H1 (cell line): ENCODE results near the gene AMIGO2. TPM values are rescaled to one million over a fixed set of nuclear protein-coding genes. Genes with fewer than 3 reads are reported as not detected.

ENCODE experiments used
- CTCF ChIA-PET: fragments of 300-600 bp; sonication (Branson Sonifier 250); formaldehyde crosslinking; loops from one replicate; lab custom pipeline; 2021; ENCODE audit not compliant: partially characterized antibody; lab: Charles Lee
- POLR2A ChIA-PET: fragments of 300-600 bp; sonication (Branson Sonifier 250); formaldehyde crosslinking; loops from one replicate; lab custom pipeline; 2021; ENCODE audit warnings: inconsistent platforms; ENCODE audit not compliant: partially characterized antibody; lab: Charles Lee
- DNase-seq, 2 experiments: peaks; one replicate each; pipeline versions ENCODE4 v3.0.0 to v3.0.0-alpha.2; 2010 to 2022; ENCODE audit warnings: low spot score in 2 of 2, low read depth in 1 of 2, mixed read lengths in 1 of 2
- FAIRE-seq: peaks from 2 replicates; lab custom pipeline; 2011; peaks lifted over from hg19 to GRCh38; lab: Jason Lieb, UNC
- H2AFZ ChIP-seq: 2 replicates; pipeline ENCODE4 v1.8.1; 2012; ENCODE audit warnings: low read length, inconsistent platforms
- H2AK5ac ChIP-seq: 2 replicates; pipeline ENCODE4 v1.6.1; 2013; ENCODE audit warnings: low read depth, low read length
- H2BK120ac ChIP-seq: replicated peaks from 2 replicates; pipeline ENCODE3; 2013; ENCODE audit warnings: low read depth, low read length, inconsistent platforms
- H2BK12ac ChIP-seq: 2 replicates; pipeline ENCODE4 v1.6.1; 2013; ENCODE audit warnings: low read depth, low read length
- H2BK15ac ChIP-seq: 2 replicates; pipeline ENCODE4 v1.6.1; 2013; ENCODE audit warnings: low read length
- H2BK20ac ChIP-seq: 2 replicates; pipeline ENCODE4 v1.6.1; 2013; ENCODE audit warnings: low read length
- H2BK5ac ChIP-seq: 2 replicates; pipeline ENCODE4 v1.6.1; 2013; ENCODE audit warnings: low read depth, low read length
- H3K14ac ChIP-seq: 2 replicates; pipeline ENCODE4 v1.6.1; 2013; ENCODE audit warnings: inconsistent platforms; ENCODE audit not compliant: insufficient read length
- H3K18ac ChIP-seq: 2 replicates; pipeline ENCODE4 v1.6.1; 2013; ENCODE audit warnings: low read length; ENCODE audit errors: extremely low read depth
- H3K23ac ChIP-seq: 2 replicates; pipeline ENCODE4 v1.6.1; 2013; ENCODE audit warnings: inconsistent platforms; ENCODE audit not compliant: insufficient read length
- H3K23me2 ChIP-seq: 2 replicates; pipeline ENCODE4 v1.6.1; 2013; ENCODE audit warnings: low read depth, low read length
- H3K27ac ChIP-seq: 2 replicates; pipeline ENCODE4 v1.6.1; 2011; ENCODE audit warnings: low read depth, low read length, inconsistent platforms
- H3K27me3 ChIP-seq, 4 experiments: replicated peaks in 1 of 4; 1 replicate in 1 of 4; 2 replicates in 3 of 4; pipeline versions ENCODE4 v1.6.1 to v1.8.1; 2011 to 2013; ENCODE audit warnings: low read length in 3 of 4, mild to moderate bottlenecking in 3 of 4, inconsistent platforms in 2 of 4, mixed read lengths in 2 of 4, moderate library complexity in 1 of 4; ENCODE audit not compliant: control insufficient read depth in 3 of 4, insufficient read depth in 3 of 4; ENCODE audit errors: extremely low read depth in 1 of 4
- H3K36me3 ChIP-seq, 4 experiments: 2 replicates each; pipeline versions ENCODE4 v1.6.1 to v1.8.1; 2011 to 2013; ENCODE audit warnings: mild to moderate bottlenecking in 4 of 4, low read length in 3 of 4, moderate library complexity in 2 of 4, control low read depth in 1 of 4, inconsistent platforms in 1 of 4; ENCODE audit not compliant: insufficient read depth in 4 of 4, control insufficient read depth in 2 of 4
- H3K4ac ChIP-seq: replicated peaks from 2 replicates; pipeline ENCODE3; 2013; ENCODE audit warnings: low read length, low read depth, mixed read lengths, inconsistent platforms; ENCODE audit not compliant: insufficient read length
- H3K4me1 ChIP-seq, 4 experiments: replicated peaks in 1 of 4; 1 replicate in 1 of 4; 2 replicates in 3 of 4; pipeline versions ENCODE4 v1.6.1 to v1.8.1; 2011 to 2013; ENCODE audit warnings: low read length in 3 of 4, inconsistent platforms in 2 of 4, mixed read lengths in 1 of 4; ENCODE audit not compliant: insufficient read depth in 4 of 4, control insufficient read depth in 3 of 4
- H3K4me2 ChIP-seq, 2 experiments: 2 replicates each; pipeline versions ENCODE4 v1.6.1 to v1.8.1; 2011 to 2013; ENCODE audit warnings: low read depth in 2 of 2, low read length in 2 of 2, control low read depth in 1 of 2, inconsistent platforms in 1 of 2, mild to moderate bottlenecking in 1 of 2; ENCODE audit not compliant: insufficient read depth in 1 of 2
- H3K4me3 ChIP-seq, 4 experiments: fragments of 200-600, 300-600 bp in 1 of 4; sonication (generic), shearing (Covaris generic), sonication (Bioruptor Twin) in 1 of 4; 2 replicates each; pipeline versions ENCODE4 v1.5.1 to v1.8.1; 2011 to 2016; ENCODE audit warnings: low read length in 4 of 4, low read depth in 3 of 4, control low read depth in 2 of 4, inconsistent platforms in 2 of 4, mild to moderate bottlenecking in 2 of 4, mixed read lengths in 1 of 4, moderate library complexity in 1 of 4; ENCODE audit not compliant: insufficient read depth in 2 of 4; ENCODE audit errors: extremely low read depth in 1 of 4
- H3K56ac ChIP-seq: replicated peaks from 2 replicates; pipeline ENCODE3; 2013; ENCODE audit warnings: low read depth, mild to moderate bottlenecking, mixed read lengths, low read length, inconsistent platforms; ENCODE audit not compliant: insufficient read length
- H3K79me1 ChIP-seq: 2 replicates; pipeline ENCODE4 v1.6.1; 2013; ENCODE audit warnings: low read depth, low read length, control low read depth
- H3K79me2 ChIP-seq, 2 experiments: 2 replicates each; pipeline versions ENCODE4 v1.6.1 to v1.8.1; 2012 to 2013; ENCODE audit warnings: low read length in 2 of 2, mild to moderate bottlenecking in 2 of 2, inconsistent platforms in 1 of 2; ENCODE audit not compliant: insufficient read depth in 2 of 2, control insufficient read depth in 1 of 2
- H3K9ac ChIP-seq, 4 experiments: replicated peaks in 1 of 4; 1 replicate in 1 of 4; 2 replicates in 3 of 4; pipeline versions ENCODE4 v1.6.1 to v1.8.1; 2011 to 2013; ENCODE audit warnings: low read depth in 3 of 4, low read length in 3 of 4, control low read depth in 2 of 4, mild to moderate bottlenecking in 2 of 4, moderate library complexity in 2 of 4, inconsistent platforms in 1 of 4; ENCODE audit errors: extremely low read depth in 1 of 4
- H3K9me3 ChIP-seq, 2 experiments: 2 replicates each; pipeline versions ENCODE4 v1.6.1 to v1.8.1; 2012 to 2013; ENCODE audit warnings: mild to moderate bottlenecking in 2 of 2, moderate library complexity in 2 of 2, control low read depth in 1 of 2, inconsistent platforms in 1 of 2, low read depth in 1 of 2, low read length in 1 of 2, mixed read lengths in 1 of 2; ENCODE audit not compliant: insufficient read depth in 2 of 2
- H4K20me1 ChIP-seq, 2 experiments: replicated peaks in 1 of 2; 2 replicates each; pipeline versions ENCODE3 to v1.8.1; 2011 to 2013; ENCODE audit warnings: inconsistent platforms in 2 of 2, low read length in 2 of 2, mild to moderate bottlenecking in 1 of 2; ENCODE audit not compliant: insufficient read depth in 2 of 2, control insufficient read depth in 1 of 2
- H4K5ac ChIP-seq: 2 replicates; pipeline ENCODE4 v1.6.1; 2013; ENCODE audit warnings: low read length, low read depth, mixed read lengths, inconsistent platforms; ENCODE audit not compliant: insufficient read length
- H4K8ac ChIP-seq: 2 replicates; pipeline ENCODE4 v1.8.0; 2013; ENCODE audit warnings: mild to moderate bottlenecking, moderate library complexity, low read length, inconsistent platforms; ENCODE audit not compliant: insufficient read depth; ENCODE audit errors: extremely low read depth
- H4K91ac ChIP-seq: replicated peaks from 2 replicates; pipeline ENCODE3; 2013; ENCODE audit warnings: low read length, mixed read lengths, inconsistent platforms; ENCODE audit not compliant: insufficient read length
- CBX8 ChIP-seq: fragments of 300-800, 300-1000 bp; sonication (generic); IDR thresholded peaks from 2 replicates; pipeline ENCODE4 v1.7.1; 2016; ENCODE audit warnings: low read depth, low read length, borderline replicate concordance
- CHD1 ChIP-seq: IDR thresholded peaks from 2 replicates; pipeline ENCODE4 v1.6.1; 2012; ENCODE audit warnings: low read depth, low read length, improper control_type of control experiment
- CTBP2 ChIP-seq: IDR thresholded peaks from 2 replicates; pipeline ENCODE4 v1.7.0; 2011; ENCODE audit warnings: borderline replicate concordance, mild to moderate bottlenecking, moderate library complexity, mixed read lengths, low read length; ENCODE audit not compliant: insufficient read depth, insufficient read length
- EGR1 ChIP-seq: IDR thresholded peaks from 2 replicates; pipeline ENCODE4 v1.6.1; 2011; ENCODE audit warnings: low read depth, low read length, borderline replicate concordance
- POU5F1 ChIP-seq: IDR thresholded peaks from 2 replicates; pipeline ENCODE4 v1.6.1; 2011; ENCODE audit warnings: low read depth, mild to moderate bottlenecking, low read length, moderate library complexity
- RAD21 ChIP-seq, 2 experiments: IDR thresholded peaks in 1 of 2; conservative IDR thresholded peaks in 1 of 2; 2 replicates each; pipeline ENCODE4 v1.6.1; 2011; ENCODE audit warnings: low read depth in 2 of 2, low read length in 2 of 2, improper control_type of control experiment in 1 of 2, inconsistent platforms in 1 of 2, mild to moderate bottlenecking in 1 of 2, moderate library complexity in 1 of 2
- SRF ChIP-seq: IDR thresholded peaks from 2 replicates; pipeline ENCODE4 v1.6.1; 2011; ENCODE audit warnings: mild to moderate bottlenecking, low read depth, low read length, moderate library complexity
- USF2 ChIP-seq: IDR thresholded peaks from 2 replicates; pipeline ENCODE4 v1.6.1; 2011; ENCODE audit warnings: low read length, improper control_type of control experiment
- WGBS, 2 experiments: shearing (Covaris generic) in 1 of 2; methylation state at CpG; one replicate each; pipeline versions ENCODE4 v1.1.6 to v1.1.7; 2013 to 2015; ENCODE audit warnings: low lambda C conversion rate in 2 of 2, mixed read lengths in 2 of 2, inconsistent platforms in 1 of 2, low coverage in 1 of 2, missing lambda C conversion rate in 1 of 2; ENCODE audit not compliant: insufficient replicate concordance in 2 of 2, insufficient coverage in 1 of 2, insufficient read length in 1 of 2; ENCODE audit errors: extremely low coverage in 1 of 2, missing lambda C conversion rate in 1 of 2; 5-methylcytosine and 5-hydroxymethylcytosine counted together
- polyA plus RNA-seq, 7 experiments: library from polyadenylated mRNA; depleted of rRNA in 3 of 7; stranded (reverse) in 5 of 7; unstranded in 2 of 7; fragments of >200 nt in 5 of 7; fragments of 200-250 nt in 2 of 7; gene quantifications; 1 replicate in 5 of 7; 2 replicates in 1 of 7; 4 replicates in 1 of 7; pipeline versions ENCODE4 v1.2.1 to v1.2.3, GENCODE V29; 2011 to 2013; ENCODE audit warnings: missing spikeins in 2 of 7, mixed read lengths in 2 of 7
- total RNA-seq: library from RNA; stranded (reverse); fragmentation: NEBNext Ultra II Directional; extraction: Animal tissue kit (Norgen Biotek cat#: 25700); gene quantifications from 2 replicates; pipeline ENCODE4 v1.2.1, GENCODE V29; 2021

Gene AMIGO2
- total and polyA plus RNA-seq, 2 of the 8 experiments (the other 6 are each of a cell fraction or from before 2014, with no cell fraction given) = 1.7 to 3.3 TPM

- TF ChIP-seq SRF = no peak
- no peak for TF ChIP-seq CHD1
- TF ChIP-seq EGR1 = no peak
- TF ChIP-seq CTBP2 = no peak
- TF ChIP-seq USF2 = no peak
- no peak for TF ChIP-seq POU5F1
- no peak for TF ChIP-seq CBX8
- no peak for TF ChIP-seq RAD21 (IDR thresholded peaks at IDR 0.05 in 1 of 2, conservative IDR thresholded peaks at IDR 0.05 in 1 of 2; ENCODE audit: low read depth in 2 of 2, low read length in 2 of 2)
- POLR2A ChIA-PET = no interaction called here
Observed at GRCh38 chr12:47120736-47121135, 41.0 kb upstream of the AMIGO2 start.

More at GRCh38 chr12:47120736-47121135, 41.0 kb upstream of the AMIGO2 start:
- H3K27ac ChIP-seq = no peak overlapping the region
- no peak overlapping the region for H3K56ac ChIP-seq
- no peak for FAIRE-seq
- H3K4me2 ChIP-seq = no peak overlapping the region
- H3K18ac ChIP-seq = no peak overlapping the region
- H3K9me3 ChIP-seq = no peaks in the 10 kb centered on the region
- H2BK20ac ChIP-seq = no peak overlapping the region
- no peak overlapping the region for H4K8ac ChIP-seq
- no peak overlapping the region for H4K91ac ChIP-seq
- H4K5ac ChIP-seq = no peak overlapping the region
- no peak overlapping the region for H3K4ac ChIP-seq
- no peak overlapping the region for H3K4me3 ChIP-seq
- no peak overlapping the region for H2BK120ac ChIP-seq
- no peak overlapping the region for H2AFZ ChIP-seq
- no peaks in the 10 kb centered on the region for H3K79me1 ChIP-seq
- H3K23ac ChIP-seq = no peak overlapping the region
- H3K79me2 ChIP-seq = no peaks in the 10 kb centered on the region
- H2BK5ac ChIP-seq = no peak overlapping the region
- CTCF ChIA-PET = interaction anchor here (0.8 to 1.7 kb wide), 2 partner anchors 16 to 49 kb away, joined by 3 read pairs; no protein-coding TSS in a partner anchor
- H3K23me2 ChIP-seq = no peaks in the 10 kb centered on the region
- DNase-seq = no peak
- WGBS, 2 experiments = 90% methylated on average over 3 of the region's 3 CpGs; no CpG with 5 or more reads in 1 of the 2 experiments
- H2AK5ac ChIP-seq = no peak overlapping the region
- H4K20me1 ChIP-seq = no peaks in the 10 kb centered on the region
- no peaks in the 10 kb centered on the region for H3K36me3 ChIP-seq
- no peaks in the 10 kb centered on the region for H3K4me1 ChIP-seq
- no peak overlapping the region for H3K14ac ChIP-seq
- no peak overlapping the region for H2BK15ac ChIP-seq
- no peak overlapping the region for H3K9ac ChIP-seq
- H3K27me3 ChIP-seq = no peaks in the 10 kb centered on the region
- H2BK12ac ChIP-seq = no peak overlapping the region
